ENCODE measurements around the gene SLC36A3. TPM values are rescaled to one million over a fixed set of nuclear protein-coding genes. Genes with fewer than 3 reads are reported as not detected.

SLC36A3 gene
- total RNA-seq, 2 experiments from 2014 or later = not detected

DNA sequence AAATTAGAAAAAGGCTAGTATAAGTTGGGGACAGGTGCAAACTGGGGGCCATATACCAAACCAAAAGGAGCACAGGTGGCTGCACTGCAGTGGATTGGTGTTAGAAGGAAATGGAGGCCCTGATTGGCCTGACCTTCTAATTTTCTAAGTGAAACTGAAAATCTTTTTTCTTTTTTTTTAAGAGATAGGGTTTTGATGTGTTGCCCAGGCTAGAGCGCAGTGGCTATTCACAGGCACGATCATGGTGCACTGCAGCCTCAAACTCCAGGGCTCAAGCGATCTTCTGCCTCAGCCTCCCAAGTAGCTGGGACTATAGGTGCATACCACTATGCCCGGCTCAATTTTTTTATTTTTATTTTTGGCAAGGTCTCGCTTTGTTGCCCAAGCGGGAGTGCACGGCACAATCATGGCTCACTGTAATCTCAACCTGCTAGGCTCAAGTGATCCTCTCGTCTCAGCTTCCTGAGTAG lies 69.9 kb downstream of the SLC36A3 start:
- no peak overlapping the region for H3K27ac Mint-ChIP-seq
- no peak for DNase-seq
- no peaks in the 10 kb centered on the region for H3K36me3 Mint-ChIP-seq (ENCODE audit: low read depth)
- H3K9me3 Mint-ChIP-seq = no peaks in the 10 kb centered on the region
- H3K4me1 Mint-ChIP-seq (ENCODE audit: low read depth) = peaks cover 14% of the 10 kb centered on the region
- CTCF ChIA-PET = interaction anchor here (1.0 to 1.1 kb wide), 2 partner anchors 9 to 10 kb away, joined by 3 to 5 read pairs; partner anchors contain the start of gene CCDC69
- intact Hi-C loops (cut with micrococcal nuclease) = loop anchor here (1.0 kb wide), 1 partner anchor 9 kb away; the partner anchor contains the start of gene CCDC69
- no peak overlapping the region for H3K4me3 Mint-ChIP-seq
- no peaks in the 10 kb centered on the region for H3K27me3 Mint-ChIP-seq (ENCODE audit: low read depth)

DNA sequence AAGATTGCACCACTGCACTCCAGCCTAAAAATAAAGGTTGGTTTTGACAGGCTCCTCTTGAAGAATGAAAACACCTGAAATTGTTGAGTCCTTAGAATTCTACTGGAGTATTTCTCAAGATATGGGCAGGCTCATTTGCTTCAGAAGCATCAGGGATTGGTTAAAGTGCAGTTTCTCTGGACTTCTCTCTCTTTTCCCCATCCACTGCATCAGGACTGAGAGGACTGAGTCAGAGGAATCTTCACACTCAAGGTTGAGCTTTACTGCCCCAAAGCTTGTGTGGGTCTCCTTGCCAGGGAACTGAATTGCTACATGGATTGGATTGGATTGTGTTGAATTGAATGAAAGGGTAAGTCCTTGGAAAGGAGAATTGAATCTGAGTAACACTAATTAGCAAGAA lies 72.2 kb downstream of the SLC36A3 start:
- Mint-ChIP-seq H3K36me3 (ENCODE audit: low read depth) (no peaks in the 10 kb centered on the region), H3K27me3 (ENCODE audit: low read depth) (no peaks in the 10 kb centered on the region), H3K27ac (no peak overlapping the region), H3K9me3 (no peaks in the 10 kb centered on the region), H3K4me1 (ENCODE audit: low read depth) (peaks cover 14% of the 10 kb centered on the region), H3K4me3 (no peak overlapping the region)
- no peak for DNase-seq
- CTCF ChIA-PET = interaction anchor here (0.8 to 2.1 kb wide), 3 partner anchors 66 to 117 kb away, joined by 3 to 7 read pairs (median 3); no protein-coding TSS in a partner anchor
- intact Hi-C loops (cut with micrococcal nuclease) = no loop called here

DNA sequence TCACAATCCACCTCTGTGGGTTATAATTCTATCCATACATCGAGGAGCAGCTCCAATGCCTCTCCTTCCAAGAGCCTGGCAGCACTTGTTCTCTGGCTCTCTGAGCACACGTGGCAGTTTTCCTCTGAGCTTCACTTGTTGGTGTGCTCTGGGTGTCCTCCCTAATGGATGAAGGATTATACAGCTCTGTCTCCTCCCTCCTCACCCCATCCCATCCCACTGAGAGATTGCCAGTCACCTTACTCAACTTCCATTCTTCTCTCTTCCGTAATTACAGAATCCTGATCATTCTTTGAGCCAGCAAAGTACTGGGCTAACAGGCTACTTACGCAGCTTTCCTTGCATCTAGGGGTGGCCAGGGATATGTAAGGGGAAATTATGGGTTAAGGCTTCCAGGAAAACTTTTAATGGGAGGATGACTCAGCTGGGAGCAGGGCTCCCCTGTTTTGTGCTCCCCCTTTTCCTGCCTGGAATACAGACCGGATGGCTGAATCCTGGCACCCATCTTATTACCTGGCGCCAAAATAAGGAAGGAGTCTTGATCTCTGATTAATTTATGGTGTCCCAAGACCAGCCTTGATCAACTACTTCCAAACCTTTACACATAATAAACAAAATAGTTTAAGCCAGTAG lies 73.4 kb downstream of the SLC36A3 start:
- H3K4me3 Mint-ChIP-seq = no peak overlapping the region
- peaks cover 16% of the 10 kb centered on the region for H3K4me1 Mint-ChIP-seq (ENCODE audit: low read depth)
- DNase-seq = no peak
- H3K27me3 Mint-ChIP-seq (ENCODE audit: low read depth) = no peaks in the 10 kb centered on the region
- CTCF ChIA-PET = interaction anchor here (0.8 to 3.9 kb wide), 5 partner anchors 10 to 119 kb away, joined by 3 to 39 read pairs (median 5); no protein-coding TSS in a partner anchor
- H3K9me3 Mint-ChIP-seq = no peaks in the 10 kb centered on the region
- intact Hi-C loops (cut with micrococcal nuclease) = no loop called here
- H3K36me3 Mint-ChIP-seq (ENCODE audit: low read depth) = no peaks in the 10 kb centered on the region
- H3K27ac Mint-ChIP-seq = no peak overlapping the region

DNA sequence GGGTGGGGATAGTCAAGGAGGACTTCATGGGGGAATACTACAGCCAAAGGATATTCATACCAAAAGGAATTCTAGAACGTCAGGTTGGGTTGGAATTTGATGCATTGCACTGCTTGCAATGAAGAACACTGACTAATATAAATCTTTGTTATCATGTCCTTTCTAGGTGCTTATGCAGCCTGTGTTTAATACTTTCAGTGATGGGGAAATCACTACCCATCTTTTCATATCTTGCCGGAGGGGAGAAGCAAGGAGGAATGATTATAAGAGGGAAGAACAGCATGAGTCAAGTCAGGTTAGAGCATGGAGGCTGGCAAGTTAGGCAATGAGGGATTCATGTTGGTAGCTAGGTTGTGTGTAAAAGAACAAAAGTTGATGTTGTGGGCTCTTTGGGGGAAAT lies 74.6 kb downstream of the SLC36A3 start:
- intact Hi-C loops (cut with micrococcal nuclease) = no loop called here
- H3K27ac Mint-ChIP-seq = no peak overlapping the region
- no peaks in the 10 kb centered on the region for H3K9me3 Mint-ChIP-seq
- no peak overlapping the region for H3K4me3 Mint-ChIP-seq
- CTCF ChIA-PET = interaction anchor here (3.9 kb wide), 1 partner anchor 11 kb away, joined by 39 read pairs; no protein-coding TSS in a partner anchor
- no peaks in the 10 kb centered on the region for H3K36me3 Mint-ChIP-seq (ENCODE audit: low read depth)
- no peaks in the 10 kb centered on the region for H3K27me3 Mint-ChIP-seq (ENCODE audit: low read depth)
- no peak for DNase-seq
- H3K4me1 Mint-ChIP-seq (ENCODE audit: low read depth) = peaks cover 16% of the 10 kb centered on the region

DNA sequence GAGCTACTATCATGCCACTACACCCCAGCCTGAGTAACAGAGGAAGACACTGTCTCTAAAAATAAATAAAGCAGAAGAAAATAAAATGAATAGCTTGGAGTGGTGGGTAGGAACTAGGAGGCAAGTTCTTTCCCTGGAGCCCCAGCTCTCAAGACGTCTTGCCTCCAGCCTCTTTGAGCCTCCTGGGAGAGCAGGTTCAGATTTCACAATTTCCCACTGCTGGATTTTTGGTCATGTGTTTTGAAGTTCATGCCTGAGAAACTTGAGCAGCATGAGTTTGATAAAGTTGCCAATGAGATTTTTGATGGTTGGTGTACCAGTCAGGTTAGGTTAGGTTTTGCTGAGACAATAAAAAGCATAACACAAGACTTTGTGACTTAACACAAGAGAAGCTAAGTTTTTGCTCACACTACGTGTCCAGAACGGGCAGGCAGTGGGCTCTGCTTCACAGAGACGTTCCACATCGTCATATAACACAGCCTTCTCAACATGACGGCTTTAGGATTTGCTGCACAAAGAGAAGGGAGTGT lies 75.6 kb downstream of the SLC36A3 start:
- CTCF ChIA-PET = interaction anchor here (1.1 to 3.9 kb wide), 3 partner anchors 12 to 102 kb away, joined by 3 to 39 read pairs (median 3); no protein-coding TSS in a partner anchor
- Mint-ChIP-seq H3K27ac (no peak overlapping the region), H3K4me1 (ENCODE audit: low read depth) (peaks cover 17% of the 10 kb centered on the region), H3K36me3 (ENCODE audit: low read depth) (no peaks in the 10 kb centered on the region), H3K4me3 (no peak overlapping the region), H3K27me3 (ENCODE audit: low read depth) (no peaks in the 10 kb centered on the region), H3K9me3 (no peaks in the 10 kb centered on the region)
- DNase-seq = no peak
- intact Hi-C loops (cut with micrococcal nuclease) = no loop called here

Other genes with a start within 250 kb of the SLC36A3 start
- 100 to 1,000 TPM; 238 to 263 TPM for gene TNIP1, start 222.7 kb downstream of the SLC36A3 start, total RNA-seq
- 100 to 1,000 TPM; 272 to 284 TPM for gene ANXA6, start 146.0 kb downstream of the SLC36A3 start, total RNA-seq
- 10 to 100 TPM; 15.5 to 18.5 TPM for gene CCDC69, start 79.7 kb downstream of the SLC36A3 start, total RNA-seq
- gene GM2A, start 50.6 kb downstream of the SLC36A3 start, total RNA-seq = 10 to 100 TPM; 21.1 to 21.8 TPM
- gene SLC36A2, start 43.8 kb upstream of the SLC36A3 start, total RNA-seq = not detected
- gene SLC36A1, start 143.8 kb upstream of the SLC36A3 start, total RNA-seq = 1 to 10 TPM; 2.6 to 3.1 TPM

All from activated naive CD4-positive, alpha-beta T cell treated with anti-CD3 and anti-CD28 coated beads for 36 hours (primary cell).